GM15510 (cell line): Measurements from ENCODE around the gene PTPRD.

ENCODE experiments used
- POLR2A ChIP-seq: IDR thresholded peaks from 3 replicates; pipeline ENCODE4 v1.6.1; 2011; ENCODE audit warnings: borderline replicate concordance; ENCODE audit not compliant: insufficient read length; ENCODE audit errors: extremely low read depth

Gene PTPRD

GRCh38 chr9:8434621-8435020 lies 2178.2 kb downstream of the PTPRD start:
- no peak for TF ChIP-seq POLR2A

GRCh38 chr9:8432224-8432623 lies 2180.6 kb downstream of the PTPRD start:
- TF ChIP-seq POLR2A = no peak

GRCh38 chr9:8431505-8431904 lies 2181.3 kb downstream of the PTPRD start:
- TF ChIP-seq POLR2A = no peak

GRCh38 chr9:8430945-8431344 lies 2181.9 kb downstream of the PTPRD start:
- TF ChIP-seq POLR2A = no peak

- no peak for TF ChIP-seq POLR2A
These were observed 2183.0 kb downstream of the PTPRD start for GRCh38 chr9:8429768-8430167.

- TF ChIP-seq POLR2A = no peak
These were observed 2183.6 kb downstream of the PTPRD start for GRCh38 chr9:8429157-8429556.

GRCh38 chr9:8428389-8428788 lies 2184.4 kb downstream of the PTPRD start:
- TF ChIP-seq POLR2A = no peak

GRCh38 chr9:8424786-8425410 lies 2187.9 kb downstream of the PTPRD start:
- TF ChIP-seq POLR2A = no peak

GRCh38 chr9:8420416-8420815 lies 2192.4 kb downstream of the PTPRD start:
- no peak for TF ChIP-seq POLR2A

- TF ChIP-seq POLR2A = no peak
These were observed 2193.1 kb downstream of the PTPRD start for GRCh38 chr9:8419596-8420275.

- no peak for TF ChIP-seq POLR2A
These were observed 2195.5 kb downstream of the PTPRD start for GRCh38 chr9:8417341-8417740.

GRCh38 chr9:8412327-8412726 lies 2200.5 kb downstream of the PTPRD start:
- TF ChIP-seq POLR2A = no peak

- no peak for TF ChIP-seq POLR2A
These were observed 2204.1 kb downstream of the PTPRD start for GRCh38 chr9:8408575-8409190.

- no peak for TF ChIP-seq POLR2A
These were observed 2210.7 kb downstream of the PTPRD start for GRCh38 chr9:8401961-8402705.

- no peak for TF ChIP-seq POLR2A
These were observed 2212.4 kb downstream of the PTPRD start for GRCh38 chr9:8400378-8400777.

GRCh38 chr9:8395022-8395421 lies 2217.8 kb downstream of the PTPRD start:
- no peak for TF ChIP-seq POLR2A

GRCh38 chr9:8394341-8394740 lies 2218.5 kb downstream of the PTPRD start:
- no peak for TF ChIP-seq POLR2A
